B cell (primary cell): Measurements from ENCODE around the gene PDCD2L.

Experiments
- EZH2 ChIP-seq: IDR thresholded peaks from 2 replicates; pipeline ENCODE4 v1.6.1; 2012; ENCODE audit warnings: borderline replicate concordance, low read depth, mild to moderate bottlenecking, moderate library complexity, low read length; ENCODE audit not compliant: insufficient read depth, poor library complexity, severe bottlenecking
- TF ChIP-seq, protein P1 (sequence below): fragments of 200-600 bp; IDR thresholded peaks from one replicate; pipeline ENCODE4 v1.8.0; 2022; ENCODE audit warnings: antibody characterized with exemption, mild to moderate bottlenecking

DNA sequence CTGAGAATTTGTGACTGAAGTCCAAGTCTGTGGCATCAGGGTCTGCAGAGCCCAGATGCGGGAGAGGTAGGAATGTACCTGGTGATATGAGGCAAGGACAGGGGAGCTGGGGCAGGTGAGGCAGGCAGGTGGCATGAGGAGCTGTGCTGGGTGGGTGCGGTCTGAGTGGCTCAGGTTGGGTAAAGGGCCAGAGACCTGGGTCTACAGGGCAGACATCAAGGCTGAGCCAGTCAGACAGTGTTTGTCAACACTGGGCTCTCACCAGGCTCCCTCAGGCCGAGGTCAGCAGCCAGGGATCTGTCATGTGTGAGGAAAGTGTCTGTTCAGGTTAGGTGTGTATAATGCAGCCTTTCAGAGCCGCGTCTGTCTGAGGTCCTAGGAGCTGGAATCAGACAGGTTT, 20.6 kb upstream of the PDCD2L start:
- TF ChIP-seq, protein P1, sequence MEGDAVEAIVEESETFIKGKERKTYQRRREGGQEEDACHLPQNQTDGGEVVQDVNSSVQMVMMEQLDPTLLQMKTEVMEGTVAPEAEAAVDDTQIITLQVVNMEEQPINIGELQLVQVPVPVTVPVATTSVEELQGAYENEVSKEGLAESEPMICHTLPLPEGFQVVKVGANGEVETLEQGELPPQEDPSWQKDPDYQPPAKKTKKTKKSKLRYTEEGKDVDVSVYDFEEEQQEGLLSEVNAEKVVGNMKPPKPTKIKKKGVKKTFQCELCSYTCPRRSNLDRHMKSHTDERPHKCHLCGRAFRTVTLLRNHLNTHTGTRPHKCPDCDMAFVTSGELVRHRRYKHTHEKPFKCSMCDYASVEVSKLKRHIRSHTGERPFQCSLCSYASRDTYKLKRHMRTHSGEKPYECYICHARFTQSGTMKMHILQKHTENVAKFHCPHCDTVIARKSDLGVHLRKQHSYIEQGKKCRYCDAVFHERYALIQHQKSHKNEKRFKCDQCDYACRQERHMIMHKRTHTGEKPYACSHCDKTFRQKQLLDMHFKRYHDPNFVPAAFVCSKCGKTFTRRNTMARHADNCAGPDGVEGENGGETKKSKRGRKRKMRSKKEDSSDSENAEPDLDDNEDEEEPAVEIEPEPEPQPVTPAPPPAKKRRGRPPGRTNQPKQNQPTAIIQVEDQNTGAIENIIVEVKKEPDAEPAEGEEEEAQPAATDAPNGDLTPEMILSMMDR = no peak
- TF ChIP-seq EZH2 = no peak
